Left ventricle myocardium inferior (tissue), 1 donor: Measurements from ENCODE around the gene ZNF45. TPM values are rescaled to one million over a fixed set of nuclear protein-coding genes. Genes with fewer than 3 reads are reported as not detected.

Experiments
- DNase-seq: peaks from one replicate; pipeline ENCODE4 v3.0.0-alpha.2; 2020
- H3K27ac ChIP-seq: fragments of 200-600 bp; replicated peaks from 2 replicates; pipeline ENCODE4 v1.8.0; 2021
- H3K27me3 ChIP-seq: fragments of 200-600 bp; 2 replicates; pipeline ENCODE4 v1.8.0; 2021; ENCODE audit warnings: low read depth
- H3K36me3 ChIP-seq: fragments of 200-600 bp; 2 replicates; pipeline ENCODE4 v1.8.0; 2021
- H3K4me1 ChIP-seq: fragments of 200-600 bp; 2 replicates; pipeline ENCODE4 v1.8.0; 2021
- H3K4me3 ChIP-seq: fragments of 200-600 bp; 2 replicates; pipeline ENCODE4 v1.8.0; 2021; ENCODE audit warnings: mild to moderate bottlenecking, moderate library complexity
- H3K9me3 ChIP-seq: fragments of 200-600 bp; replicated peaks from 2 replicates; pipeline ENCODE4 v1.8.0; 2021
- intact Hi-C: fragments of 100-400 bp; cut with micrococcal nuclease; formaldehyde crosslinking; loops from one replicate; pipeline ENCODE4 v1.11.0; 2022
- total RNA-seq: library from RNA; stranded (reverse); fragmentation: NEBNext Ultra II Directional; extraction: Animal tissue kit (Norgen Biotek cat#: 25700); gene quantifications from one replicate; pipeline ENCODE4 v1.2.1, GENCODE V29; 2021
- TF ChIP-seq, protein P1 (sequence below): fragments of 200-600 bp; IDR thresholded peaks from 2 replicates; pipeline ENCODE4 v1.8.0; 2021; ENCODE audit warnings: antibody characterized with exemption, mild to moderate bottlenecking, borderline replicate concordance
- donor health status: DM: no; HTN: yes; CAD: no; lungs with severe emphysema.

ZNF45 gene
- total RNA-seq, 1 donor from 2014 or later, result 6.4 TPM

DNA sequence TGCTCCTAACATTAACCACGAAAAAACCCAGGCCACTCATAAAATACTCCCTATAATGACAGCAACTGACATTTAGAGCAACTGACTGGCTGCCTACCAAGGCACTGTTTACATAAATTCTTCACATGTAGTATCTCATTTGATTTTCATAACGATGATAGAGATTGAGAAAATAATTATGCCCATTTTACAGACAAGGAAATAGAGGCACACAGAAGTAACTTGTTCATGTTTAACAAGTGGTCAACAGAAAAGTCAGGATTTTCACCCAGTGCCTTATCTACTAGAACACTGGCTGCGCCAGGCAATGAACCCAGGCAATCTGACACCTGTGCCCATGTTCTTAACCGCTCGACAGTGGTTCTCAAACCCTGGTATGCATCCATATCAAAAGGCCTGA is 6.3 kb downstream of the ZNF45 start:
- Histone ChIP-seq H3K27ac (no peak overlapping the region), H3K4me3 (no peak overlapping the region), H3K9me3 (no peaks in the 10 kb centered on the region), H3K36me3 (peaks cover 93% of the 10 kb centered on the region), H3K27me3 (no peaks in the 10 kb centered on the region), H3K4me1 (peaks cover 9% of the 10 kb centered on the region)
- TF ChIP-seq, protein P1, sequence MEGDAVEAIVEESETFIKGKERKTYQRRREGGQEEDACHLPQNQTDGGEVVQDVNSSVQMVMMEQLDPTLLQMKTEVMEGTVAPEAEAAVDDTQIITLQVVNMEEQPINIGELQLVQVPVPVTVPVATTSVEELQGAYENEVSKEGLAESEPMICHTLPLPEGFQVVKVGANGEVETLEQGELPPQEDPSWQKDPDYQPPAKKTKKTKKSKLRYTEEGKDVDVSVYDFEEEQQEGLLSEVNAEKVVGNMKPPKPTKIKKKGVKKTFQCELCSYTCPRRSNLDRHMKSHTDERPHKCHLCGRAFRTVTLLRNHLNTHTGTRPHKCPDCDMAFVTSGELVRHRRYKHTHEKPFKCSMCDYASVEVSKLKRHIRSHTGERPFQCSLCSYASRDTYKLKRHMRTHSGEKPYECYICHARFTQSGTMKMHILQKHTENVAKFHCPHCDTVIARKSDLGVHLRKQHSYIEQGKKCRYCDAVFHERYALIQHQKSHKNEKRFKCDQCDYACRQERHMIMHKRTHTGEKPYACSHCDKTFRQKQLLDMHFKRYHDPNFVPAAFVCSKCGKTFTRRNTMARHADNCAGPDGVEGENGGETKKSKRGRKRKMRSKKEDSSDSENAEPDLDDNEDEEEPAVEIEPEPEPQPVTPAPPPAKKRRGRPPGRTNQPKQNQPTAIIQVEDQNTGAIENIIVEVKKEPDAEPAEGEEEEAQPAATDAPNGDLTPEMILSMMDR, result no peak
- intact Hi-C loops, result no loop called here
- DNase-seq, result no peak

DNA sequence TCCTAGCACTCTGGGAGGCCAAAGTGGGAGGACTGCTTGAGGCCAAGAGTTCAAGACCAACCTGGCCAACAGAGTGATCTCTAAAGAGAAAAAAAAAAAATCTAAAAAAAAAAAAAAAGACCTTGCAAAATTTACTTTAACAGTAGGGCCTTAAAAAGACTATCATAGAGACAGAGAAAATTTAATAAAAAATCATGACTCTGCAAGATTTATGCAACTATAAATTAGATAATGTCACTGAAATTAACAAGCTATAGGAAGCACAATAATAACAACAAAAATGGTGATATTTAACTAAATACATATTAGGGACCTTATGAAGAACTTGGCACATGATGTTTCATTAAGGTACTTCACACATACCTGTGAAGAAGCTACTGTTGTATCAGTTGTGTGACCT is 11.2 kb downstream of the ZNF45 start:
- H3K9me3 ChIP-seq, result peaks cover 42% of the 10 kb centered on the region
- H3K27me3 ChIP-seq, result no peaks in the 10 kb centered on the region
- intact Hi-C loops, result no loop called here
- TF ChIP-seq, protein P1, result no peak
- no peak overlapping the region for H3K4me3 ChIP-seq
- DNase-seq, result no peak
- no peaks in the 10 kb centered on the region for H3K4me1 ChIP-seq
- peaks cover 100% of the 10 kb centered on the region for H3K36me3 ChIP-seq
- no peak overlapping the region for H3K27ac ChIP-seq

DNA sequence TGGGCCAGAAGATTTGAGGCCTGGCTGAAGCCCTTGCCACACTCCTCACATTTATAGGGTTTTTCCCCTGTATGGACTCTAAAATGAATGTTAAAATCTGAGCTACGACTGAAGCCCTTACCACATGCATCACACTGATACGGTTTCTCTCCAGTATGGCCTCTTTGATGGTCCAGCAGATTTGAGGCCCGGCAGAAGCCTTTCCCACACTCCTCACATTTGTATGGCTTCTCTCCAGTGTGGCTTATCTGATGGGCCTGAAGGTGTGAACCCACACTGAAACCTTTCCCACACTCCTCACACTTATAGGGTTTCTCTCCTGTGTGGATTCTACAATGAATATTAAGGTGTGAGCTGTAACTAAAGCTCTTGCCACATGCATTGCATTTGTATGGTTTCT is 21.0 kb downstream of the ZNF45 start:
- intact Hi-C loops, result no loop called here
- H3K36me3 ChIP-seq, result peaks cover 75% of the 10 kb centered on the region
- no peaks in the 10 kb centered on the region for H3K4me1 ChIP-seq
- peaks cover 100% of the 10 kb centered on the region for H3K9me3 ChIP-seq
- no peak overlapping the region for H3K4me3 ChIP-seq
- no peak for DNase-seq
- H3K27me3 ChIP-seq, result no peaks in the 10 kb centered on the region
- TF ChIP-seq, protein P1, result no peak
- H3K27ac ChIP-seq, result no peak overlapping the region

DNA sequence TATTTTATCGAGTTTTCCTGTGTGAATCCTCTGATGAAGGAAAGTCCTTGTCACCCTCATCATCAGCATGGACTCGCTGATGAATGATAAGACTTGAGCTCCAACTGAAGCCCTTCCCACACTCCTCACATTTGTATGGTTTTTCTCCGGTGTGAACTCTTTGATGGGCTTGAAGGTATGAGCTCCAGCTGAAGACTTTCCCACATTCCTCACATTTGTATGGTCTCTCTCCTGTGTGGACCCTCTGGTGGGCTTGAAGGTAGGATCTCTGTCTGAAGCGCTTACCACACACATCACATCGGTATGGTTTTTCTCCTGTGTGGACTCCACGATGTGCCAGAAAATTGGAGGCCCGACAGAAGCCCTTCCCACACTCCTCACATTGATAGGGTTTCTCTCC is 21.7 kb downstream of the ZNF45 start:
- no peak overlapping the region for H3K4me3 ChIP-seq
- intact Hi-C loops, result no loop called here
- no peak for DNase-seq
- H3K4me1 ChIP-seq, result no peaks in the 10 kb centered on the region
- H3K27me3 ChIP-seq, result no peaks in the 10 kb centered on the region
- H3K36me3 ChIP-seq, result peaks cover 68% of the 10 kb centered on the region
- TF ChIP-seq, protein P1, result no peak
- peaks cover 100% of the 10 kb centered on the region for H3K9me3 ChIP-seq
- no peak overlapping the region for H3K27ac ChIP-seq

DNA sequence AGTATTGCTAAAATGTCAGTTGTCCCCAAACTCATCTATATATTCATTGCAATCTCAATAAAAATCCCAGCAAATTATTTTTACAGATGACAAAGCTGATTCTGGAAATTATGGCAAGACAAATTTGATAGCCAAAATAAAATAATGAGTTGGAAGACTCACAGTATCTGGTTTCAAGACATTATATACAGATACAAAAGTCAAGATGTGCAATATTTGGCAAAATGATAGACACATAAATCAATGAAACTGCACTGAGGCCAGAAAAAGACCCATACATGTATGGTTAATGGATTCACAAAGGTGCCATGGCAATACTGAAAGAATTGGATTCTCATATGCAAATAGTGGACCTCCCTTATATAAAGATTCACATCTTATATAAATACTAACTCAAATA is 24.2 kb downstream of the ZNF45 start:
- H3K4me3 ChIP-seq, result no peak overlapping the region
- no peak overlapping the region for H3K27ac ChIP-seq
- no peak for DNase-seq
- peaks cover 53% of the 10 kb centered on the region for H3K36me3 ChIP-seq
- H3K4me1 ChIP-seq, result no peaks in the 10 kb centered on the region
- H3K27me3 ChIP-seq, result no peaks in the 10 kb centered on the region
- H3K9me3 ChIP-seq, result peaks cover 99% of the 10 kb centered on the region
- TF ChIP-seq, protein P1, result no peak
- intact Hi-C loops, result no loop called here

DNA sequence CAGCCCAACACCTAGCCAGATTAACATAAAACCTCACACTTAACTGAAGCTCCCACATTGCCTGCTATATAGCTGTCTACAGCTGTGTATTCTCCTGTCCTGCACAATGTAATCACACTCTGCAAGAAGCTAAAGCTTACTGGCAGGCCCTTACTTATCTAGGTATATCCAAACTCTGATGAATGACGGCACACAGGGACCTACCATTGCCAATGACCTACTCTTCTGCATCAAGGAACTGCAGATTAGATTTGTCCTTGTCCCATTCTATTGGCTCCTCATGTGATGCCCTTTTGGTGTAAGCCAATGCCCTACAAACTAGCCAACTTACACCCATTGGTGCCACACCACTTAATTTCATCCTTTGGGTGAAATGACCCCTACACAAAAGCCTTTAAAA is 26.4 kb downstream of the ZNF45 start:
- no peak overlapping the region for H3K27ac ChIP-seq
- H3K4me1 ChIP-seq, result no peaks in the 10 kb centered on the region
- H3K9me3 ChIP-seq, result peaks cover 99% of the 10 kb centered on the region
- intact Hi-C loops, result no loop called here
- TF ChIP-seq, protein P1, result no peak
- no peak overlapping the region for H3K4me3 ChIP-seq
- no peaks in the 10 kb centered on the region for H3K27me3 ChIP-seq
- H3K36me3 ChIP-seq, result peaks cover 39% of the 10 kb centered on the region
- DNase-seq, result no peak
